CD4-positive, alpha-beta T cell treated with Interleukin-4 for 4 hours (primary cell): ENCODE measurements around the gene QSOX2.
"Not testable (repeated sequence)": the region's sequence is repeated elsewhere in the genome, so short reads cannot be mapped to it uniquely, and the experiment has no call there.

ENCODE experiments used
- DNase-seq: peaks from one replicate; pipeline ENCODE4 v3.0.0-alpha.2; 2020

QSOX2 gene

DNA sequence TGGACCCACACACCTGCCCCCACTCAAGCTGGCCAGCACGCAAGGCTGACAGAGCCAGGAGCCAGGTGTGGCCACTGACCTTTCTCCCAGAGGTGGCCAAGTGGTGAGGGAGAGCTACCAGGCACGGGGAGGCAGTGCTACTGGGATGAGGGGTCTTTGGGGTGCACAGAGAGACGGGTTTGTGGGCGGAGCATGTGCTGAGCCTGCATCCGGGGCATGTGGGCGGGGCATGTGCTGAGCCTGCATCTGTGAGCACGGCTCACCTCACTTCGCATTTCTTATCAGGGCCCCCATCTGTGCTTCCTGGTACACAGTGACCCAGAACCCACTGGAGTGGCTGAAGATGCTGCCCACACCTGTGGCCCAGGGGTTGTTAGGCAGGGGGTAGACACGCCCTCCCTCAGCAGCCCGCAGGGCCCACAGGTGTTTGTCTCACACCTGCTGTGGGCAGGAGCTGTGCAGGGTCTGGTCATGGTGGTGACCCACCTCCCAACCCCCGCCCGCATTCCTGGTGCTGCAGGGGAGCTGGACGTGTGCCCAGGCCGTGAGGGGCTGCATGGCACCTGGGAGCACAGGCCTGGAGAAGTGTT, 36.8 kb upstream of the QSOX2 start:
- DNase-seq = no peak

- DNase-seq = no peak
Observed at GRCh38 chr9:136281421-136282271, 36.0 kb upstream of the QSOX2 start.

DNA sequence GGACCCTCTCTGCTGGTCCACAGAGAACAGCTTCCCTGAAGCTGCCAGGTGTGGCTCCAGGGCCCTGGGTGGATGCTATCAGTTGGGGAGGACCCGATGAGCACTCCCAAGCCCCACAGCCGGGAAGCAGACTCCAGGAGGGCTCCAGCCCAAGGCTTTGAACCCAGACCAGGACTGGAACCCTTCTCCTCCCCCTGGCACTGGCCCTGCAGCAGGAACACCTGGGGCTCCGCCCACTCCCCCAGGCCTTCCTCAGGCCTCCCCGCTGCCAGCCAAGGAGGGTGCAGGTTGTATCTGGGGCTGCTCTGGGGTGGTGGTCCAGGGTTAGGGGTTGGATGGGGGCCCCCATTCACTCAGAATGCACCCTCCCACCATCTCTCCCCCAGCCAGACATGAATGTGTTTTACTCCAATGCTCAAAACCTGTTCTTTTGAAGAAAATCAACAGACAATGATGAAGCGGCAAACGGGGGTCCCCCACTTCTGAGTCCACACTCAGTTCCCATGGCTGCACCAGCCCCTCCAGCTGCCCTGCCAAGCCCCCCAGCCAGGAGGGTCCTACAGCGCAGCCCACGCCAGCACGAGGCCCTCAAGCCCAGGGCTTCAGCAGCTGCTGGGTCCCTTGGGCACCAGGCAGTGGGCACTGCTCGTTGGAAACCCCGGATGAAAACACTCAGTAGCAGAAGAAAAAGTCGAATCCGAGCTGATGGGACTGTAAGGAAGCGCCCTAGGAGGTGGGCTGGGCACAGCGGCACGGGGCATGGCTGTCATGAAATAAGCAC, 35.1 kb upstream of the QSOX2 start:
- no peak for DNase-seq

- DNase-seq = no peak
Observed at GRCh38 chr9:136279471-136279870, 33.9 kb upstream of the QSOX2 start.

GRCh38 chr9:136278894-136279293, 33.3 kb upstream of the QSOX2 start:
- no peak for DNase-seq

GRCh38 chr9:136278221-136278620, 32.6 kb upstream of the QSOX2 start:
- DNase-seq = no peak

- DNase-seq = no peak
Observed at GRCh38 chr9:136277746-136278145, 32.1 kb upstream of the QSOX2 start.

- no peak for DNase-seq
Observed at GRCh38 chr9:136276716-136277115, 31.1 kb upstream of the QSOX2 start.

GRCh38 chr9:136275655-136276429, 30.2 kb upstream of the QSOX2 start:
- DNase-seq = no peak

DNA sequence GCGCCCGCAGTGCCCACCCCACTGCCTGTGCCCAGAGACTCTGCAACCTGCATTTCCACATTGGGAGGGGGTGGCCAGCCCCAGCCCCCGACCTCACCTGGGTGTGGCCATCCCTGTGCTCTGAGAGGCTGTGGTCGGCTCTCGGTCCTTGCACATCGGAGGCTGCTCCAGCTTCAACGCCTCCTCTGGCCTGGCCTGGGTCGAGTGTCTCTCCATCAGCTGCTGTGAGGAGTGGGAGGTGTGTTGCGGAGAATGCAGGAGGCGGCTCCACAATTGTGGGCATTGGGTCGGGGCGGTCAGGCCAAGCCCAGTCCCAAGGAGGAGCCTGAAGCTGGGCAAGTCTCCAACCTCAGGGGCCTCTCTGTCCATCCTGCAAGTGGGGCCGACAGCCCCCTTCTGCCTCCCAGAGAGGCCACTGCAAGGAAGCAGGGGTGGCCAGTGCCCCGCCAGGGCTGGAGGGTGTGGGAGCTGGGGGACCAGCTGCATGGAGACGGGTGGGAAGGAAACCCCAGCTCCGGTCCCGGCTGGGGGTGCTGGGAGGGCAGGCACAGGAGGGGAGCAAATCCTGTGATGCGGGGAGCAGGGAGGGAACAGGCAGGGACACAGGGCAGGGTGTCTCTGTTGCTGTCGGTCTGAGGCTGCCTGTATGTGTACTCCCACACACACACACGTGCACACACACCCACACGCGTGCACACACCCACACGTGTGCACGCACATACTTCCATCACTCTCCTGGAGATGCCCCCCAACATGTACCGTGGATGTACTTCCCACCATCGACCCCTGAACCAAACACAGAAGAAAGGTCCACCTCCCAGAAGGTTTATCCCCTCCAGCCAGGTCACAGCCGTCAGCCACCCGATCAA, 29.4 kb upstream of the QSOX2 start:
- DNase-seq = no peak

- no peak for DNase-seq
Observed at GRCh38 chr9:136273921-136274785, 28.5 kb upstream of the QSOX2 start.

- DNase-seq = no peak
Observed at GRCh38 chr9:136273244-136273865, 27.7 kb upstream of the QSOX2 start.

DNA sequence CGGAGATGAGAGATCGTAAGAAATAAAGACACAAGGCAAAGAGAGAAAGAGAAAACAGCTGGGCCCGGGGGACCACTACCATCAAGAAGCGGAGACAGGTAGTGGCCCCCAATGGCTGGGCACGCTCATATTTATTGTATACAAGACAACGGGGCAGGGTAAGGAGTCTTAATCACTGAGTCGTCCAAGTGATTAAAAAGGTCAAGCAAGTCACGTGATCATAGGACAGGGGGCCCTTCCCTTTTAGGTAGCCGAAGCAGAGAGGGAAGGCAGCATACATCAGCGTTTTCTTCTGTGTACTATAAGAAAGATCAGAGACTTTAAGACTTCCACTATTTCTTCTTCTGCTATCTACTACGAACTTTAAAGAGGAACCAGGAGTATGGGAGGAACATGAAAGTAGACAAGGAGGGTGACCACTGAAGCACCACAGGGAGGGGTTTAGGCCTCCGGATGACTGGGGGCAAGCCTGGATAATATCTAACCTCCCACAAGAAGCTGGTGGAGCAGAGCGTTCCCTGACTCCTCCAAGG, 24.6 kb upstream of the QSOX2 start:
- DNase-seq = no peak

DNA sequence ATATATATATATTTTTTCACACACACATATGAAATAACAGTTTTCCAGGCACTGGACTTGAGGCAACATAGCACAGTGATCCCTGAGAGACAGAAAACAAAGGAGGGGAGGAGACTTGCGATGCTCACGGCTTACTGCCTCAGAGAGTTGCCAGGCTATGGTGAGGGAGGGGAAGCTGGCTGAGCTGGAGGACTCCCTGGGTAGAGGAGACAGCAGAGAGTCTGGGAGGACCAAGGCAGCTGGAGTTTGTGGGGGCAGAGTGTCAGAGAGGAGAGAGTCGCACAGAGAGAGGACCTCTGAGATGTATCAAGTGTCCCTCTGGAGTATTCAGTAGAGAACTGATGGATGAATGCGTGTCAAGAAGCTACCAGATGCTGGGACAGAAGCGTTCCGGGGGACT, 23.1 kb upstream of the QSOX2 start:
- DNase-seq = no peak

DNA sequence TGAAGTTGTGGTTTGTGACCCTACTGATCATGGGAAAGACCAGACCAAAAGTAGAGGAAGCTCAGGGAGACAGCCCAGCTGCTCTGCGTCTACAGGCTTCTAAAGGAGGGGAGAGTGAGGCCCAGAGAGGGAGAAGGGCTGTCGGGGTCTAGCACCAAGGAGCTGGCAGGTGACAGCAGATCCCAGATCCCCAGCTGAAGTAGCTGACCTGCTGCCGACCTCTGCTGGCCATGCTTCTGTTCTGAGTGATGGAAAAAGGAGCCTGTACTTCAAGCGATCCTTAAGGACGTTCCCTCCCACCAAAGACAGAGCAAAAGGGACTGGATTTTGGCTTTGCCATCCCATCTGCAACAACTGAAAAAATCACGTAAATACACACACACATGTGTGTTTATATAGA, 22.7 kb upstream of the QSOX2 start:
- DNase-seq = no peak

DNA sequence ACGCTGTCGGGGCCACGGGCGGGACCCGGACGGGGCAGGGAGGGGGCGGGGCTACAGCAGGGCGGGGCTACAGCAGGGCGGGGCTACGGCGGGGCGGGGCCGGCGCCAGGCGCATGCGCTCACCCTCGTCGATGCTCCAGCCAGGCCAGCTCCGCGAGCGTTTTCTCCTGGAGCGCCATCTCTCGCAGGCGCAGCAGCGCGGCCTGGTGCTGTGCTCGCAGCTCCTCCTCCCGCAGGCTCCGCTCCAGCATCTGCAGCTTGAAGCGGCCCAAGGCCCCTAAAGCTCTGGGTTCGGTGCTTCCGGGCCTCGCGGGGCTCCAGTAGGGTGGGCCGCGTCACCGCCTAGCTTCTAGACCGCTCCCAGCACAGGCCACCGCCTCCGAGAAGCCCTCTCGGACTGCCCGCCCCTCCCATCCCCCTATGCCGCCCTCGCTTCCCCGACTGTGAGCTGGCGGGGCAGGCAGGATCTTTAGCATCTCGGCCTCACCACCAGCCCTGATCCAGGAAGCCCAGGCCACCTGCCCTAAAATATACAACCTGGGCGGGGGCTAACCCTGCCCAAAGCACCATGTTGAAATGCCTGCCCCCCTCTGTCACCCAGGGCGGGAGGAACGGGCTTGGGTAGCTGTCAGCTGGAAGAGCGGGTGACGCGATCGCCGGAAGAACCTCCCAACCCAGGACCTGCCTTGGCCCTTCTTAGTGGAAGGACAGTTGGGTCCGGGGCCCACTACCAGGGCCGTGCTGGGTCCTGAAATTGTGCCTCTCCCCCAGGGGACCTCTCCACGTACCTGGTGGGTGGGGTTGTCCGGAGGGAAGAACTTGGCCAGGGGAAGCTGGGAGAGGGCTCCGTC, 21.9 kb upstream of the QSOX2 start:
- DNase-seq = peak; percentile 81

GRCh38 chr9:136266641-136267040, 21.0 kb upstream of the QSOX2 start:
- not testable (repeated sequence) for DNase-seq

GRCh38 chr9:136265561-136266355, 20.1 kb upstream of the QSOX2 start:
- no peak for DNase-seq
